GM12801 (cell line): ENCODE results near the gene ARHGAP12.

Experiments used
- TF ChIP-seq, protein P1 (sequence below): IDR thresholded peaks from one replicate; pipeline ENCODE4 v1.5.1; 2011; ENCODE audit warnings: control low read depth; ENCODE audit not compliant: insufficient read length; ENCODE audit errors: extremely low read depth

The ARHGAP12 gene

GRCh38 chr10:31867646-31868045 lies 61.0 kb downstream of the ARHGAP12 start:
- TF ChIP-seq, protein P1, sequence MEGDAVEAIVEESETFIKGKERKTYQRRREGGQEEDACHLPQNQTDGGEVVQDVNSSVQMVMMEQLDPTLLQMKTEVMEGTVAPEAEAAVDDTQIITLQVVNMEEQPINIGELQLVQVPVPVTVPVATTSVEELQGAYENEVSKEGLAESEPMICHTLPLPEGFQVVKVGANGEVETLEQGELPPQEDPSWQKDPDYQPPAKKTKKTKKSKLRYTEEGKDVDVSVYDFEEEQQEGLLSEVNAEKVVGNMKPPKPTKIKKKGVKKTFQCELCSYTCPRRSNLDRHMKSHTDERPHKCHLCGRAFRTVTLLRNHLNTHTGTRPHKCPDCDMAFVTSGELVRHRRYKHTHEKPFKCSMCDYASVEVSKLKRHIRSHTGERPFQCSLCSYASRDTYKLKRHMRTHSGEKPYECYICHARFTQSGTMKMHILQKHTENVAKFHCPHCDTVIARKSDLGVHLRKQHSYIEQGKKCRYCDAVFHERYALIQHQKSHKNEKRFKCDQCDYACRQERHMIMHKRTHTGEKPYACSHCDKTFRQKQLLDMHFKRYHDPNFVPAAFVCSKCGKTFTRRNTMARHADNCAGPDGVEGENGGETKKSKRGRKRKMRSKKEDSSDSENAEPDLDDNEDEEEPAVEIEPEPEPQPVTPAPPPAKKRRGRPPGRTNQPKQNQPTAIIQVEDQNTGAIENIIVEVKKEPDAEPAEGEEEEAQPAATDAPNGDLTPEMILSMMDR, result no peak

DNA sequence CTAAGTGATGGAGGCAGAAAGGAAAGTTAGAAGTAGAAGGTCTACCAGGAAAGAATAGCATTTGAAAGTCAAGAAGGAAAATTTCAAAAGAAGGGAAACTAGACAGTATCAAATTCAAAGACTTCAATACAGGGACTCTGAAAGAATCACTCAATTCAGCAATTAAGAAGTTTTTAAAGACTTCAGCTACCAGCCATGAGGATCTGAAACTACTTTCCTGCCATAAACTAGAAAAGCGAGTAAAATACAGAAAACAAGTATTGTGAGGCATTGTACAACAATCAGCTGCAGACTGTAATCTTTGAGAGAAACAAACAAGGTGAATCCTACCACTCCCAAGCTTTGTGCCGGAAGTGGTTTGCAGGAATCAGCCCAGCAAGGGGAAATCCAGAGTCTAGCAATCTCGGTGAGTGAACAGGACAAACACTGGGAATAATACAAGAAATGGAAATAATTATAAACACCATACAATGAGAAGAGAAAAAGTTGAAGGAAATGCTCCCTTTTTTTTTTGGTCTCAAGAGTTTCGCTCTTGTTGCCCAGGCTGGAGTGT lies 62.4 kb downstream of the ARHGAP12 start:
- TF ChIP-seq, protein P1, result no peak

- TF ChIP-seq, protein P1, result no peak
Measured at GRCh38 chr10:31864834-31865518, 63.7 kb downstream of the ARHGAP12 start.

- TF ChIP-seq, protein P1, result no peak
Measured at GRCh38 chr10:31855033-31855432, 73.6 kb downstream of the ARHGAP12 start.

- TF ChIP-seq, protein P1, result no peak
Measured at GRCh38 chr10:31853629-31854028, 75.0 kb downstream of the ARHGAP12 start.

- TF ChIP-seq, protein P1, result no peak
Measured at GRCh38 chr10:31851216-31851615, 77.4 kb downstream of the ARHGAP12 start.

GRCh38 chr10:31847515-31847914 lies 81.1 kb downstream of the ARHGAP12 start:
- TF ChIP-seq, protein P1, result no peak
